Amygdala (tissue), 56 donors: ENCODE results near the gene ABHD4.
"Not testable (repeated sequence)": the region's sequence is repeated elsewhere in the genome, so short reads cannot be mapped to it uniquely, and the experiment has no call there.

ENCODE experiments used
- DNase-seq, 56 donors: peaks; one replicate each; lab custom pipeline; 2025; lab: John Stamatoyannopoulos, UW

The ABHD4 gene

DNA sequence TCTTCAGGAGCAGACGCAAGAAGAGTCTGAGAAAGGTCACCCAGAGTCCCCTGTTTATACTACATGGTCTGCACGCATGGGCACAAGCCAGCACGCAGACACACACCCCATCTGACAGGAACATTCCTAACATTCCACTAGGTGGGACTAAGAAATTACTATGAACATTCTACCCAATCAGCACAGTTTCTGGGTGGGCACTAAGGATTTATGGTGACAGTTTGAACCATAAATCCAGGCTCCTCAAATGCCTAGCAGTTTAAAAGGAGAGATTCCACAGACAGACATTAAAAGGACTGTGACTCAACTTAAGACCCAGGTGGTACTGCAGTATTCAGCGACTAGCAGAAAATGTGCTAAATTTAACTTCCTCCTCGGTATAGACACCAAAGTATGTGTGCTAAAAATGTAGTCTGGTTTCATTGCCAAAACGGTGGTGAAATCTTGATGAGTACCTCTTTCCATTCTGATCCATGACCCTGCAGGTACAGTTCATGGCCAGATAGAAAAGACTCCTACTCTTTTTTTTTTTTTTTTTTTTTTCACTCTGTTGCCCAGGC is 16.2 kb downstream of the ABHD4 start:
- no peak for DNase-seq

- DNase-seq, result not testable (repeated sequence)
Measured at GRCh38 chr14:22615765-22616164, 17.7 kb downstream of the ABHD4 start.

DNA sequence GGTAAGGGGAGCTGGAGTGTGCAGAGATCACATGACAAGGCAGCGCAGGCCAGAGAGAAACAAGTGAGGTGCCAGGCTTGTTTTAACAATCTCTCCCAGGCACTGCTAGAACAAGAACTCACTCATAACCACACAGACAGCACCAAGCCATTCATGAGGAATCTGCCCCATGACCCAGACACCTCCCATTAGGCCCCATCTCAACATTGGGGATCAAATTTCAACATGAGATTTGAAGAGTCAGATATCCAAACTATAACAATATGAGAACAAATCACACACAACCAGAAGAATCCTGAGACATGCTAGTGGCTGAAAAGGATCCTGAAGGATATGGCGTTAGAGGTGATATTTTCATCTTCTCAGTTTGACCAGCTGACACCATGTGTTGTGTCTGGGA is 24.2 kb downstream of the ABHD4 start:
- no peak for DNase-seq

DNA sequence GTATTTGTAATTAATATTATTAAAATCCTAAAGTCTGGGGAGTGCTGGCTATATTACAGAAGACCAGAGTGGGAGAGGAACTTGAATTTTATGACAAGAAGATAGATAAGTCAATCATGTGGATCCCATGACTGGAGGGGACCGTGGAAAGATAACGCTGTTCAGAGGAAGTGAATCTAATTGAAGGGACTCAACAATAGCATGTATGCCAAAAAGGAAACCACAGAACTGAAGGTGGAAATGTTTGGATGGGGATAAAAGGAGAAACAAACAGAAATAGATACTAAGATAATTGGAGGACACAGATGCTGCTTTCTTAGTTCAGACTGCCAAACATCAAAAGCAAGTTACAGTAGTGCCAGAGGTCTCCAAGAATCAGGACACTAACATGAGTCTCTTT is 24.9 kb downstream of the ABHD4 start:
- DNase-seq, result no peak

GRCh38 chr14:22626590-22626989 is 28.5 kb downstream of the ABHD4 start:
- no peak for DNase-seq

- DNase-seq, result no peak
Measured at GRCh38 chr14:22627506-22628263, 29.6 kb downstream of the ABHD4 start.

- DNase-seq, result no peak
Measured at GRCh38 chr14:22629361-22629760, 31.3 kb downstream of the ABHD4 start.

- no peak for DNase-seq
Measured at GRCh38 chr14:22630066-22630465, 32.0 kb downstream of the ABHD4 start.

- no peak for DNase-seq
Measured at GRCh38 chr14:22630486-22630885, 32.4 kb downstream of the ABHD4 start.

- DNase-seq, result no peak
Measured at GRCh38 chr14:22634233-22634900, 36.3 kb downstream of the ABHD4 start.

DNA sequence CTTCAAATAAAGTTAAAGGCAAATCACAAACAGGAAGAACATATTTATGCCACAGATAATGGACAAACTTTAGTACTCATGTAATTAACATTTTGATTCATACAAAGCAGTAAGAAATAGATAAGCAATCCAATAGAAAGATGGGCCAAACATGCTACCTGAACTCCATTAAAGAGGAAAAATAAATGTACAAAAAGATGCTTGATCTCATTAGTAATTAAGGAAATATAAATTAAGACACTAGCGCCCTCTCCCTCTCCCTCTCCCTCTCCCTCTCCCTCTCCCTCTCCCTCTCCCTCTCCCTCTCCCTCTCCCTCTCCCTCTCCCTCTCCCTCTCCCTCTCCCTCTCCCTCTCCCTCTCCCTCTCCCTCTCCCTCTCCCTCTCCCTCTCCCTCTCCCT is 37.9 kb downstream of the ABHD4 start:
- DNase-seq, result not testable (repeated sequence)

- no peak for DNase-seq
Measured at GRCh38 chr14:22640192-22640591, 42.1 kb downstream of the ABHD4 start.

GRCh38 chr14:22641846-22642245 is 43.7 kb downstream of the ABHD4 start:
- no peak for DNase-seq

- no peak for DNase-seq
Measured at GRCh38 chr14:22644305-22644635, 46.2 kb downstream of the ABHD4 start, which contains the start of gene OR6J1. TSS of gene OR6J1 (minus strand) at chr14:22644352. CDS start at chr14:22634811, 9,541 bp downstream.

DNA sequence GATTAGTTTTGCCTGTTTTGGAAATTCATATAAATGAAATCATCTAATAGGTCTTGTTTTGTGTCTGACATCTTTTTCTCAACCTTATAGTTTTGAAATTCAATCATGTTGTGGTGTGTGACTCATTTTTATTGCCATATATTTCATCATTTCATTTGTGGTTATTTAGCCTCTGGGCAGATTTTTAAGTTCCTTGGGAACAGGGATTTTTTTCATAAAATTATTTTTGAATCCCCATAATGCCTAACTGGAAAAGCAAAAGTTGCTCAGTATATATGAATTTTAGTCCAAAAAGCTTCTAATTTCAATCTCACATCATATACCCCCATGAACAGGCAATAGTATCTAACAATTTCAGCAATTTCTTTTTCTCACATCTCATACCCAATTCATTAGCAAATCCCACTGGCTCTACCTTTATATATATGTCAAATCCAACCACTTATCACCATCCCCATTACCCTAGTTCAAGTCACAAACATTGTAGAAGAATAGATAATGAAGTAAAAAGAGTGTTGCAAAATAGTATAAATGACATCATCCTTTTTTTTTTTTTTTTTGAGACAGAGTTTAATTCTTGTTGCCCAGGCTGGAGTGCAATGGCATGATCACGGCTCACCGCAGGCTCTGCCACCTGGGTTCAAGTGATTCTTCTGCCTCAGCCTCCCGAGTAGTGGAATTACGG is 48.6 kb downstream of the ABHD4 start:
- no peak for DNase-seq

GRCh38 chr14:22648506-22648905 is 50.4 kb downstream of the ABHD4 start:
- DNase-seq, result no peak

- no peak for DNase-seq
Measured at GRCh38 chr14:22650046-22650739, 52.1 kb downstream of the ABHD4 start.

- no peak for DNase-seq
Measured at GRCh38 chr14:22650960-22651521, 52.9 kb downstream of the ABHD4 start.

DNA sequence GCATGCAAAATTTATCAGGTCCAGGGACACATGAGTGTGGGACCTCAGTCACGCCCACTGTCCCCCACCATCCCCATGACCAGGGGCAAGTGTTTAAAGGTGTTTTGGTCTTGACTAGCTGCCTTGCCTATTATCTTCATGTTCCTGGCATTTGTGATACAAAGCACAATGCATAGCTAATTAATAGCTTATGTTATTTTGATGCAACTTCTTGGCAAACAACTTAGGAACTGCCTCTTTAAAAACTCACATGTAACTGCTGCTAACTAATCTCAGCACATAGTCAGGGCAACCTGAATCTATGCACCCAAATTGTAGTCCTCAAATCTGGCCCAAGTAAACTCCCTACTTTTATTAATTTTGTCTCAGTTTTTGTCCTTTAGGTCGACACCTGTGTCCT is 53.5 kb downstream of the ABHD4 start:
- DNase-seq, result no peak

- peak in 21 of 56 donors; percentile 1 to 27 (median 3) for DNase-seq
Measured at GRCh38 chr14:22653012-22653621, 55.0 kb downstream of the ABHD4 start.
